OCI-LY1 (cell line): Measurements from ENCODE around the gene DLGAP4.

Experiments
- H2AFZ ChIP-seq: fragments of 200-600 bp; sonication (generic), shearing (Covaris generic); 2 replicates; pipeline ENCODE4 v1.6.0; 2014; ENCODE audit warnings: antibody characterized with exemption, mild to moderate bottlenecking, low read length
- H3F3A ChIP-seq: fragments of 200-600 bp; sonication (generic), shearing (Covaris generic); 2 replicates; pipeline ENCODE4 v1.6.0; 2014; ENCODE audit warnings: mild to moderate bottlenecking, antibody characterized with exemption, low read length, moderate library complexity; ENCODE audit not compliant: insufficient read depth
- H3K27ac ChIP-seq: fragments of 200-600 bp; sonication (generic); 2 replicates; pipeline ENCODE4 v1.5.1; 2014; ENCODE audit warnings: low read length, mixed run types, mild to moderate bottlenecking, low read depth; ENCODE audit not compliant: poor library complexity, severe bottlenecking
- H3K27me3 ChIP-seq: fragments of 200-600 bp; sonication (generic); 2 replicates; pipeline ENCODE4 v1.6.0; 2014; ENCODE audit warnings: antibody characterized with exemption, mild to moderate bottlenecking, low read length, moderate library complexity; ENCODE audit not compliant: insufficient read depth
- H3K36me3 ChIP-seq: fragments of 200-600 bp; sonication (generic); 2 replicates; pipeline ENCODE4 v1.6.1; 2014; ENCODE audit warnings: mild to moderate bottlenecking, antibody characterized with exemption, low read length, moderate library complexity, mixed read lengths; ENCODE audit not compliant: insufficient read depth
- H3K4me1 ChIP-seq: fragments of 200-600 bp; sonication (generic); 2 replicates; pipeline ENCODE4 v1.5.1; 2014; ENCODE audit warnings: mild to moderate bottlenecking, low read length, moderate library complexity; ENCODE audit not compliant: insufficient read depth, severe bottlenecking
- H3K4me2 ChIP-seq: fragments of 200-600 bp; sonication (generic), shearing (Covaris generic); 2 replicates; pipeline ENCODE4 v1.6.1; 2014; ENCODE audit warnings: low read length
- H3K4me3 ChIP-seq: fragments of 200-600 bp; sonication (generic); 2 replicates; pipeline ENCODE4 v1.5.1; 2014; ENCODE audit warnings: low read length, low read depth, mild to moderate bottlenecking, mixed read lengths; ENCODE audit not compliant: poor library complexity, severe bottlenecking
- H3K79me2 ChIP-seq: fragments of 200-600 bp; shearing (Covaris generic); 2 replicates; pipeline ENCODE4 v1.6.1; 2016; ENCODE audit warnings: mixed run types, low read length, mixed read lengths; ENCODE audit not compliant: insufficient read depth
- H3K9ac ChIP-seq: fragments of 200-600 bp; sonication (generic), shearing (Covaris generic); 2 replicates; pipeline ENCODE4 v1.6.1; 2014; ENCODE audit warnings: mild to moderate bottlenecking, low read length, mixed read lengths
- H3K9me2 ChIP-seq: fragments of 200-600 bp; sonication (generic), shearing (Covaris generic); 2 replicates; pipeline ENCODE4 v1.6.1; 2014; ENCODE audit warnings: low read depth, mild to moderate bottlenecking, low read length, mixed read lengths
- H3K9me3 ChIP-seq: fragments of 200-600 bp; shearing (Covaris generic); 2 replicates; pipeline ENCODE4 v1.6.1; 2014; ENCODE audit warnings: low read length, mixed read lengths
- H4K20me1 ChIP-seq: fragments of 200-600 bp; sonication (generic), shearing (Covaris generic); 2 replicates; pipeline ENCODE4 v1.6.0; 2016; ENCODE audit warnings: mild to moderate bottlenecking, low read length; ENCODE audit not compliant: insufficient read depth
- CTCF ChIP-seq: fragments of 200-600 bp; sonication (generic), shearing (Covaris generic); IDR thresholded peaks from 2 replicates; pipeline ENCODE4 v1.5.1; 2017; ENCODE audit warnings: mild to moderate bottlenecking, antibody characterized with exemption, low read length, moderate library complexity, mixed read lengths
- EZH2 ChIP-seq: fragments of 200-600 bp; sonication (generic), shearing (Covaris generic); IDR thresholded peaks from 2 replicates; pipeline ENCODE4 v1.8.0; 2017; ENCODE audit warnings: borderline replicate concordance, mixed run types, mild to moderate bottlenecking, antibody characterized with exemption, low read length, moderate library complexity, mixed read lengths

The DLGAP4 gene

GRCh38 chr20:36465109-36466080 is 159.3 kb downstream of the DLGAP4 start:
- TF ChIP-seq CTCF (no peak), EZH2 (no peak)
- Histone ChIP-seq H3F3A (no peaks in the 10 kb centered on the region), H2AFZ (no peak overlapping the region), H3K27ac (no peak overlapping the region), H3K79me2 (no peaks in the 10 kb centered on the region), H3K36me3 (no peaks in the 10 kb centered on the region), H3K9ac (no peak overlapping the region), H3K27me3 (no peaks in the 10 kb centered on the region), H4K20me1 (no peaks in the 10 kb centered on the region), H3K4me2 (no peak overlapping the region), H3K9me3 (no peaks in the 10 kb centered on the region), H3K9me2 (no peaks in the 10 kb centered on the region), H3K4me3 (no peak overlapping the region), H3K4me1 (peaks cover 55% of the 10 kb centered on the region)

DNA sequence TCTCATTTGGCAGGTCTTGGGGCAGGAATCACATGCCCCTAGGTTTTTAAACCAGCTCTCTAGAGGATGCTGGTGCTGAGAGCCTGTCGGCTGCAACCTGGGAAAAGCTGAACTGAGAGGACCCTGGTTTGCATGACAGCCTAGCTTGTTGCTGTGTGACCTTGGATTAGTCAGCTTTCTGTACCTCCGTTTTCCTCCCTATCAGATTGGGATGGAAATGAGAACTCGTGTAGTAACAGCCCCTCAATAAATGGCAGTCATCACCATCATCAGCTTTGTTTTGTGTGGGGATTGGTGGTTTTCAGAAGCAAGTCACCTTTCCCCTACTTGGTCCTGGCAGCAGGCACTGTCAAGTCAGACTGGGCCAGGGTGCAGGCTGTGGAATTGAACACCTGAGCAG is 159.9 kb downstream of the DLGAP4 start:
- Histone ChIP-seq H3K4me2 (no peak overlapping the region), H4K20me1 (no peaks in the 10 kb centered on the region), H3K4me3 (no peak overlapping the region), H3K27ac (no peak overlapping the region), H3K9ac (no peak overlapping the region), H3K9me2 (no peaks in the 10 kb centered on the region), H2AFZ (no peak overlapping the region), H3K79me2 (no peaks in the 10 kb centered on the region), H3K27me3 (no peaks in the 10 kb centered on the region), H3K9me3 (no peaks in the 10 kb centered on the region), H3F3A (no peaks in the 10 kb centered on the region), H3K4me1 (peaks cover 56% of the 10 kb centered on the region), H3K36me3 (no peaks in the 10 kb centered on the region)
- TF ChIP-seq CTCF: no peak
- TF ChIP-seq EZH2: no peak

DNA sequence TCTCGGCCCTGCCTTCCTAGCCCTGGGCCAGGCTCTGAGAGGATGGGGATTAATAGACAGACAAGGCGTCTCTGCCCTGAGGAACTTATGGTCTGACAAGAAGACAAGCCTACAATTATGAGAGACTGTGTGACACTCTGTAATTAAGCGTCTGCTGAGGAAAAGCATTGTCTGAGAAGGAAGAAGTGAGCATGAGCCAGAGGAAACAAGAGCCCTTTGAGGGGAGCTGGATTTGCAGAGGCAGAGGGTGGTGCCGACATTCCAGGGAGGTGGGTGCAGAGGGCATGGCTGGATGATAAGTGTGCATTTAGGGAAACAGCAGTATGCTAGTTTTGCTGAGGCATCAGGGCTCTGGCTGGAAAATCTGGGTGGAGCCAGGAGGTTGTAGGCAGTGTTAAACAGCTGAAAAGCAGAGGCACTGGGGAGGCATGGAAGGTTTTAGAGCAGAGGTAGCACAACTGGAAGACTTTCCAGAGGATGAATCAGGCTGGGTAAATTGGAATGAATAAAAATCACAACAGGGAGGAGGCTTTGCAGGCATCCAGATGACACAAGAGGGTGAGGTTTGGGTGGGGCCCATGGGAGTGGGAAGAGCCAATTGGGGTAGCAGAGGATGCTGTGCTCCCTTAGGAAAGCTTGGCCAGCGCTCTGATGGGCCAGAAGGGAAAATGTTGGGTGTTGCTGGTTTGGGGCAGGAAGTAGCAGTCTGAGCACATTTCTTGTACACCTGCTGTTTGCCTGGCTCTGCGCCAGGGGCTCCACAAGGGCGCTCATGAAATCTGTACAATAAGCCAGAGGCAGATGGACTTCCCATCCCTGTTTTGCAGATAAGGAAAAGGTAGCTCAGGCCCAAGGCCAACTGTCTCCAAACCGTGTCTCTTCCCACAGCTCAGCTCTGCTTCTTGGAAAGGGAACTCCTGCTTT is 161.2 kb downstream of the DLGAP4 start:
- no peak overlapping the region for H2AFZ ChIP-seq
- H3K27ac ChIP-seq: no peak overlapping the region
- H3K27me3 ChIP-seq: no peaks in the 10 kb centered on the region
- no peak overlapping the region for H3K4me3 ChIP-seq
- no peaks in the 10 kb centered on the region for H4K20me1 ChIP-seq
- no peaks in the 10 kb centered on the region for H3K9me3 ChIP-seq
- no peak overlapping the region for H3K4me2 ChIP-seq
- peaks cover 51% of the 10 kb centered on the region for H3K4me1 ChIP-seq
- no peaks in the 10 kb centered on the region for H3K36me3 ChIP-seq
- no peaks in the 10 kb centered on the region for H3K9me2 ChIP-seq
- no peaks in the 10 kb centered on the region for H3K79me2 ChIP-seq
- H3K9ac ChIP-seq: no peak overlapping the region
- TF ChIP-seq CTCF (no peak), EZH2 (no peak)
- H3F3A ChIP-seq: no peaks in the 10 kb centered on the region
